HFF-Myc (cell line): ENCODE results near the gene MYL11.

ENCODE experiments used
- DNase-seq: peaks from one replicate; pipeline ENCODE4 v3.0.0-alpha.2; 2011; ENCODE audit warnings: low read depth; ENCODE audit errors: extremely low read depth
- H3K4me3 ChIP-seq: replicated peaks from 2 replicates; pipeline ENCODE4 v1.5.1; 2011; ENCODE audit warnings: low read depth, mild to moderate bottlenecking, control low read depth, low read length
- CTCF ChIP-seq: IDR thresholded peaks from 2 replicates; pipeline ENCODE4 v1.5.1; 2012; ENCODE audit warnings: mild to moderate bottlenecking, low read depth, low read length, control low read depth; ENCODE audit errors: missing control alignments

The MYL11 gene

GRCh38 chr16:30346286-30346685 is 28.3 kb upstream of the MYL11 start:
- no peak for DNase-seq
- H3K4me3 ChIP-seq: no peak overlapping the region
- no peak for TF ChIP-seq CTCF

GRCh38 chr16:30348113-30348512 is 26.5 kb upstream of the MYL11 start:
- no peak for DNase-seq
- H3K4me3 ChIP-seq: no peak overlapping the region
- TF ChIP-seq CTCF: no peak

GRCh38 chr16:30348929-30349328 is 25.7 kb upstream of the MYL11 start:
- no peak for TF ChIP-seq CTCF
- no peak overlapping the region for H3K4me3 ChIP-seq

GRCh38 chr16:30349675-30350074 is 24.9 kb upstream of the MYL11 start:
- TF ChIP-seq CTCF: no peak
- DNase-seq: no peak
- no peak overlapping the region for H3K4me3 ChIP-seq

More at GRCh38 chr16:30348929-30349328, 25.7 kb upstream of the MYL11 start:
- DNase-seq: no peak

GRCh38 chr16:30350134-30350871 is 24.3 kb upstream of the MYL11 start:
- no peak for TF ChIP-seq CTCF
- no peak for DNase-seq
- no peak overlapping the region for H3K4me3 ChIP-seq

GRCh38 chr16:30351001-30351441 is 23.6 kb upstream of the MYL11 start:
- TF ChIP-seq CTCF: no peak
- DNase-seq: no peak
- H3K4me3 ChIP-seq: no peak overlapping the region
